ENCODE data around the gene KLLN.
"Not testable (repeated sequence)": the region's sequence is repeated elsewhere in the genome, so short reads cannot be mapped to it uniquely, and the experiment has no call there.

The KLLN gene

GRCh38 chr10:87842776-87843497 is 20.4 kb downstream of the KLLN start:
- DNase-seq (ENCODE audit: low read depth) = peak; percentile 69

- peak; percentile 58 for DNase-seq (ENCODE audit: low read depth)
Observed at GRCh38 chr10:87842220-87842641, 21.1 kb downstream of the KLLN start.

GRCh38 chr10:87841186-87841585 is 22.1 kb downstream of the KLLN start:
- no peak for DNase-seq (ENCODE audit: low read depth)

- no peak for DNase-seq (ENCODE audit: low read depth)
Observed at GRCh38 chr10:87838650-87839049, 24.7 kb downstream of the KLLN start.

- DNase-seq (ENCODE audit: low read depth) = no peak
Observed at GRCh38 chr10:87837445-87837844, 25.9 kb downstream of the KLLN start.

- no peak for DNase-seq (ENCODE audit: low read depth)
Observed at GRCh38 chr10:87836098-87836497, 27.2 kb downstream of the KLLN start.

GRCh38 chr10:87829986-87830729 is 33.2 kb downstream of the KLLN start:
- DNase-seq (ENCODE audit: low read depth) = no peak

GRCh38 chr10:87829051-87829450 is 34.3 kb downstream of the KLLN start:
- DNase-seq (ENCODE audit: low read depth) = not testable (repeated sequence)

- no peak for DNase-seq (ENCODE audit: low read depth)
Observed at GRCh38 chr10:87827681-87828080, 35.7 kb downstream of the KLLN start.

- DNase-seq (ENCODE audit: low read depth) = no peak
Observed at GRCh38 chr10:87826653-87827052, 36.7 kb downstream of the KLLN start.

GRCh38 chr10:87819289-87819585 is 44.1 kb downstream of the KLLN start:
- DNase-seq (ENCODE audit: low read depth) = no peak

GRCh38 chr10:87818505-87819288 is 44.6 kb downstream of the KLLN start:
- peak; percentile 31 for DNase-seq (ENCODE audit: low read depth)

GRCh38 chr10:87817609-87818504 is 45.5 kb downstream of the KLLN start, which contains the start of gene ATAD1:
TSS of gene ATAD1 (minus strand) at chr10:87818226. CDS start at chr10:87814599, 3,627 bp downstream.
- DNase-seq (ENCODE audit: low read depth) = peak; percentile 80

GRCh38 chr10:87816898-87817608 is 46.3 kb downstream of the KLLN start:
- DNase-seq (ENCODE audit: low read depth) = no peak

- DNase-seq (ENCODE audit: low read depth) = no peak
Observed at GRCh38 chr10:87816163-87816897, 47.0 kb downstream of the KLLN start.

Data from amniotic epithelial cell (primary cell).